Prostate gland (tissue), 2 donors: ENCODE measurements around the gene SPRED2. TPM values are rescaled to one million over a fixed set of nuclear protein-coding genes. Genes with fewer than 3 reads are reported as not detected.

ENCODE experiments used
- DNase-seq: peaks from one replicate; pipeline ENCODE4 v3.0.0-alpha.2; 2019; ENCODE audit warnings: low spot score
- H3K27ac ChIP-seq, 2 donors: fragments of 200-600 bp; sonication (generic); 2 replicates each; pipeline ENCODE4 v1.5.1; 2017 to 2019
- H3K27me3 ChIP-seq: fragments of 200-600 bp; sonication (generic); replicated peaks from 2 replicates; pipeline ENCODE4 v1.5.1; 2019; ENCODE audit not compliant: insufficient read depth
- H3K36me3 ChIP-seq, 2 donors: fragments of 200-600 bp; sonication (generic); 1 replicate in 1 of 2; 2 replicates in 1 of 2; pipeline versions ENCODE4 v1.5.1 to v1.8.1; 2017 to 2019
- H3K4me1 ChIP-seq: fragments of 200-600 bp; sonication (generic); replicated peaks from 2 replicates; pipeline ENCODE4 v1.5.1; 2019
- H3K4me3 ChIP-seq, 2 donors: fragments of 200-600 bp; sonication (generic); 2 replicates each; pipeline ENCODE4 v1.5.1; 2017 to 2019
- H3K9me3 ChIP-seq: fragments of 200-600 bp; sonication (generic); 2 replicates; pipeline ENCODE4 v1.5.1; 2017
- CTCF ChIP-seq, 4 experiments: fragments of 200-600 bp in 2 of 4; fragments of 450-650 bp in 2 of 4; sonication (generic) in 2 of 4; IDR thresholded peaks; 1 replicate in 3 of 4; 2 replicates in 1 of 4; pipeline ENCODE4 v1.5.1; 2016 to 2019; ENCODE audit warnings: antibody characterized with exemption in 4 of 4, mild to moderate bottlenecking in 2 of 4, moderate library complexity in 2 of 4
- POLR2A ChIP-seq: fragments of 450-650 bp; IDR thresholded peaks from one replicate; pipeline ENCODE4 v1.6.1; 2016; ENCODE audit warnings: antibody characterized with exemption, mild to moderate bottlenecking
- POLR2AphosphoS5 ChIP-seq: sonication (generic); formaldehyde crosslinking; IDR thresholded peaks from one replicate; pipeline ENCODE4 v1.6.1; 2017; ENCODE audit warnings: antibody characterized with exemption
- WGBS: methylation state at CpG from one replicate; pipeline ENCODE4 v1.1.5; 2018; 5-methylcytosine and 5-hydroxymethylcytosine counted together
- intact Hi-C: fragments of 100-400 bp; cut with DNase I; formaldehyde crosslinking; loops from one replicate; pipeline ENCODE4 v1.14.2; 2022
- total RNA-seq, 2 donors: library from RNA; depleted of rRNA; stranded (reverse); fragments of >200 nt; gene quantifications; one replicate each; pipeline ENCODE4 v1.1.0, GENCODE V29; 2016

Gene SPRED2
- total RNA-seq, 2 donors from 2014 or later: 23.7 to 27.1 TPM

- no peak for DNase-seq
- intact Hi-C loops: no loop called here
- Histone ChIP-seq H3K27ac (no peak overlapping the region), H3K36me3 (no peaks in the 10 kb centered on the region), H3K27me3 (no peaks in the 10 kb centered on the region), H3K4me3 (no peak overlapping the region), H3K9me3 (no peaks in the 10 kb centered on the region), H3K4me1 (no peaks in the 10 kb centered on the region)
- 80% methylated on average over 6 of the region's 6 CpGs for WGBS
- TF ChIP-seq POLR2AphosphoS5 (no peak), POLR2A (no peak)
These were observed 138.3 kb downstream of the SPRED2 start for GRCh38 chr2:65294136-65294535.

- WGBS: 92% methylated on average over 5 of the region's 5 CpGs
- Histone ChIP-seq H3K27me3 (no peaks in the 10 kb centered on the region), H3K27ac (no peak overlapping the region), H3K9me3 (no peaks in the 10 kb centered on the region), H3K4me1 (no peaks in the 10 kb centered on the region), H3K36me3 (no peaks in the 10 kb centered on the region), H3K4me3 (no peak overlapping the region)
- intact Hi-C loops: no loop called here
- TF ChIP-seq POLR2AphosphoS5: no peak
- TF ChIP-seq POLR2A: no peak
- TF ChIP-seq CTCF (IDR thresholded peaks at IDR 0.05): no peak
- no peak for DNase-seq
These were observed 139.0 kb downstream of the SPRED2 start for GRCh38 chr2:65293376-65293775.

GRCh38 chr2:65292461-65293011, 139.9 kb downstream of the SPRED2 start:
- no peaks in the 10 kb centered on the region for H3K36me3 ChIP-seq
- H3K27me3 ChIP-seq: no peaks in the 10 kb centered on the region
- H3K4me1 ChIP-seq: no peaks in the 10 kb centered on the region
- no peaks in the 10 kb centered on the region for H3K9me3 ChIP-seq
- TF ChIP-seq POLR2AphosphoS5: no peak
- no peak for TF ChIP-seq CTCF (IDR thresholded peaks at IDR 0.05)
- no peak for TF ChIP-seq POLR2A
- intact Hi-C loops: no loop called here
- H3K4me3 ChIP-seq: no peak overlapping the region
- no peak for DNase-seq
- 35% methylated on average over 21 of the region's 21 CpGs for WGBS
- H3K27ac ChIP-seq: no peak overlapping the region

DNA sequence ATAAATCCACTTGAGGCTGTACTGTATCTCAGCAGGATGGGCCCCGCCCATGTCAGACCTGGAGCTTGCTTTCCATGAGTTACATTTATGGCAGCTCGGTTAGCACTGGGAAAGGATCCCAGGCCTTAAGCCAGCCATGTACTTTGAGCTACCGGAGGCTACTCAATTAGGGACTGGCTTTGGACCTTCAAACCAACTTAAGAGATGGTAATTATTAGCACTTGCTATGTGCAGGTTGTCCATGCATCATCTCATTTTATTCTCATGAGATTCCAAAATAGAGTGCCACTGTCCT, 140.3 kb downstream of the SPRED2 start:
- intact Hi-C loops: no loop called here
- Histone ChIP-seq H3K36me3 (no peaks in the 10 kb centered on the region), H3K9me3 (no peaks in the 10 kb centered on the region), H3K27me3 (no peaks in the 10 kb centered on the region), H3K4me1 (no peaks in the 10 kb centered on the region), H3K4me3 (no peak overlapping the region), H3K27ac (no peak overlapping the region)
- WGBS: 52% methylated on average over 3 of the region's 3 CpGs
- DNase-seq: no peak
- TF ChIP-seq POLR2AphosphoS5 (no peak), POLR2A (no peak), CTCF (IDR thresholded peaks at IDR 0.05) (no peak)

DNA sequence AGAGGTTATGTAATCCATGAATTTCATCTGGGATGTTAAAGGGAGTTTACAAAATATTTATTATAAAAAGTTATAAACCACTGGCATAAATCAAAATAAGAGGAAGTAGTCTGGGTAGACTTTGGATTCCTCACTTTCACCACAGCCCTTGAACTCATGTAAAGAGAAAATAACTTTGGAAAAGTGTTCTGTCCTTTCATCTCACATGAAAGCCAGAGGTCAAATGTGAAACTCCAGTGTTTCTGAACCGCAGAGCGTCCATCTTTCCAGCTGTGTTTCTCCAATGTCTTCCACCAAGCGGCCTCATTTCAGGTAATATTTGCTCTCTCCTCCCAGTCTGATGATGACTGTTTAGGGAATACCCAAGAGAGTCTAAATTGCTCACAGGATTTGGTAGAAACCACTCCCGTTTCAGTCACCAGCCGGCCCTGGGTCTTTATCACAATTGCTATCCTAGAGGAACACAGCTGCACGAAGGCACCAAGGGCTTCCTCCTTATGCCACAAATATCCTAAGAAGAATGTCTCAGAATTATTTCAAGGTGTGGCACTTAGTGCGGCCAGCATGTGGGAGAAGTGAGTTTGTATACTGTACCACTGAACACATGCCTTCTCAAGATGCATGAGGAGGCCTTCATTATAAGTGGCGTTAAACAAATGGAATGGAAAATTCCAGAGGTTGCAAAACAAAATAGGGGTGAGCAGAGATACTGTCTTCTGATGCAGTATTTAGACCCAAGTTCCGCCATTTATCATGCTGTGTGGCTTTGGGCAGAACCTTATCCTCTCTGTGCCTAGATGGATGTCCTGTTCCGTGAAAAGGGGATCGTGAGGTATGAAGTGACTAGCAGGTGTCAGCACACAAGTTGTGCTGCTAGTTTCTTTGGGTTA, 140.9 kb downstream of the SPRED2 start:
- H3K27ac ChIP-seq: no peak overlapping the region
- TF ChIP-seq POLR2A (no peak), POLR2AphosphoS5 (no peak), CTCF (IDR thresholded peaks at IDR 0.05) (no peak)
- intact Hi-C loops: no loop called here
- no peaks in the 10 kb centered on the region for H3K36me3 ChIP-seq
- WGBS: 96% methylated on average over 11 of the region's 11 CpGs
- H3K4me3 ChIP-seq: no peak overlapping the region
- DNase-seq: no peak
- no peaks in the 10 kb centered on the region for H3K27me3 ChIP-seq
- H3K9me3 ChIP-seq: no peaks in the 10 kb centered on the region
- H3K4me1 ChIP-seq: no peaks in the 10 kb centered on the region
